ENCODE results near the gene CERS4. TPM values are rescaled to one million over a fixed set of nuclear protein-coding genes. Genes with fewer than 3 reads are reported as not detected.
"Not testable (repeated sequence)": the region's sequence is repeated elsewhere in the genome, so short reads cannot be mapped to it uniquely, and the experiment has no call there.

Gene CERS4
- total and polyA plus RNA-seq, 9 donors: 11.7 to 24.1 (median 16.1) TPM

- H3K27me3 ChIP-seq (ENCODE audit: control insufficient read depth, insufficient read depth, low read length): no peaks in the 10 kb centered on the region
- no peak overlapping the region for H3K4me3 ChIP-seq (ENCODE audit: low read length)
- no peak for DNase-seq
- H3K9me3 ChIP-seq (replicated peaks; ENCODE audit: control insufficient read depth, low read depth, low read length): peaks cover 16% of the 10 kb centered on the region
- H3K27ac ChIP-seq (ENCODE audit: low read length): no peak overlapping the region
- peaks cover 10% of the 10 kb centered on the region for H3K36me3 ChIP-seq (ENCODE audit: control insufficient read depth, insufficient read depth, low read length)
- WGBS (ENCODE audit: insufficient coverage): 92% methylated on average over 4 of the region's 4 CpGs
- peaks cover 26% of the 10 kb centered on the region for H3K4me1 ChIP-seq (ENCODE audit: control insufficient read depth, insufficient read depth, low read length)
Measured at GRCh38 chr19:8241646-8242045, 32.5 kb downstream of the CERS4 start.

GRCh38 chr19:8242211-8242821, 33.1 kb downstream of the CERS4 start:
- 43% methylated on average over 1 of the region's 4 CpGs for WGBS (ENCODE audit: insufficient coverage)
- Histone ChIP-seq H3K4me1 (ENCODE audit: control insufficient read depth, insufficient read depth, low read length) (peaks cover 26% of the 10 kb centered on the region), H3K4me3 (ENCODE audit: low read length) (no peak overlapping the region), H3K9me3 (replicated peaks; ENCODE audit: control insufficient read depth, low read depth, low read length) (peaks cover 16% of the 10 kb centered on the region), H3K36me3 (ENCODE audit: control insufficient read depth, insufficient read depth, low read length) (peaks cover 10% of the 10 kb centered on the region), H3K27ac (ENCODE audit: low read length) (no peak overlapping the region), H3K27me3 (ENCODE audit: control insufficient read depth, insufficient read depth, low read length) (no peaks in the 10 kb centered on the region)
- no peak for DNase-seq

- H3K27ac ChIP-seq (ENCODE audit: low read length): no peak overlapping the region
- 95% methylated on average over 3 of the region's 3 CpGs for WGBS (ENCODE audit: insufficient coverage)
- no peaks in the 10 kb centered on the region for H3K27me3 ChIP-seq (ENCODE audit: control insufficient read depth, insufficient read depth, low read length)
- peaks cover 16% of the 10 kb centered on the region for H3K9me3 ChIP-seq (replicated peaks; ENCODE audit: control insufficient read depth, low read depth, low read length)
- DNase-seq: no peak
- H3K4me3 ChIP-seq (ENCODE audit: low read length): no peak overlapping the region
- peaks cover 10% of the 10 kb centered on the region for H3K36me3 ChIP-seq (ENCODE audit: control insufficient read depth, insufficient read depth, low read length)
- H3K4me1 ChIP-seq (ENCODE audit: control insufficient read depth, insufficient read depth, low read length): peaks cover 23% of the 10 kb centered on the region
Measured at GRCh38 chr19:8243146-8243545, 34.0 kb downstream of the CERS4 start.

GRCh38 chr19:8244442-8244841, 35.3 kb downstream of the CERS4 start:
- Histone ChIP-seq H3K27me3 (ENCODE audit: control insufficient read depth, insufficient read depth, low read length) (no peaks in the 10 kb centered on the region), H3K9me3 (replicated peaks; ENCODE audit: control insufficient read depth, low read depth, low read length) (peaks cover 14% of the 10 kb centered on the region), H3K4me3 (ENCODE audit: low read length) (no peak overlapping the region), H3K4me1 (ENCODE audit: control insufficient read depth, insufficient read depth, low read length) (peaks cover 17% of the 10 kb centered on the region), H3K36me3 (ENCODE audit: control insufficient read depth, insufficient read depth, low read length) (peaks cover 10% of the 10 kb centered on the region), H3K27ac (ENCODE audit: low read length) (no peak overlapping the region)
- DNase-seq: no peak
- WGBS (ENCODE audit: insufficient coverage): 83% methylated on average over 1 of the region's 3 CpGs

- no peak for DNase-seq
- WGBS (ENCODE audit: insufficient coverage): 91% methylated on average over 7 of the region's 11 CpGs
Measured at GRCh38 chr19:8245869-8246835, 37.0 kb downstream of the CERS4 start.

GRCh38 chr19:8247129-8247890, 38.1 kb downstream of the CERS4 start:
- H3K27me3 ChIP-seq (ENCODE audit: control insufficient read depth, insufficient read depth, low read length); H3K4me1 ChIP-seq (ENCODE audit: control insufficient read depth, insufficient read depth, low read length); H3K4me3 ChIP-seq (ENCODE audit: low read length); H3K9me3 ChIP-seq (replicated peaks; ENCODE audit: control insufficient read depth, low read depth, low read length); DNase-seq; H3K27ac ChIP-seq (ENCODE audit: low read length): not testable (repeated sequence)
- WGBS (ENCODE audit: insufficient coverage): 93% methylated on average over 5 of the region's 9 CpGs
- peaks cover 13% of the 10 kb centered on the region for H3K36me3 ChIP-seq (ENCODE audit: control insufficient read depth, insufficient read depth, low read length)

More at GRCh38 chr19:8245869-8246835, 37.0 kb downstream of the CERS4 start:
- H3K9me3 ChIP-seq (replicated peaks; ENCODE audit: control insufficient read depth, low read depth, low read length): peaks cover 10% of the 10 kb centered on the region
- H3K4me3 ChIP-seq (ENCODE audit: low read length): no peak overlapping the region
- peaks cover 11% of the 10 kb centered on the region for H3K36me3 ChIP-seq (ENCODE audit: control insufficient read depth, insufficient read depth, low read length)
- peaks cover 9% of the 10 kb centered on the region for H3K4me1 ChIP-seq (ENCODE audit: control insufficient read depth, insufficient read depth, low read length)
- H3K27me3 ChIP-seq (ENCODE audit: control insufficient read depth, insufficient read depth, low read length): no peaks in the 10 kb centered on the region
- no peak overlapping the region for H3K27ac ChIP-seq (ENCODE audit: low read length)

GRCh38 chr19:8248348-8249328, 39.5 kb downstream of the CERS4 start:
- 95% methylated on average over 8 of the region's 8 CpGs for WGBS (ENCODE audit: insufficient coverage)
- H3K27ac ChIP-seq (ENCODE audit: low read length): no peak overlapping the region

GRCh38 chr19:8250596-8250995, 41.4 kb downstream of the CERS4 start:
- H3K36me3 ChIP-seq (ENCODE audit: control insufficient read depth, insufficient read depth, low read length): peaks cover 8% of the 10 kb centered on the region
- H3K9me3 ChIP-seq (replicated peaks; ENCODE audit: control insufficient read depth, low read depth, low read length): no peaks in the 10 kb centered on the region
- no peak overlapping the region for H3K4me3 ChIP-seq (ENCODE audit: low read length)
- DNase-seq: no peak
- peaks cover 7% of the 10 kb centered on the region for H3K4me1 ChIP-seq (ENCODE audit: control insufficient read depth, insufficient read depth, low read length)
- 70% methylated on average over 3 of the region's 7 CpGs for WGBS (ENCODE audit: insufficient coverage)
- no peak overlapping the region for H3K27ac ChIP-seq (ENCODE audit: low read length)
- no peaks in the 10 kb centered on the region for H3K27me3 ChIP-seq (ENCODE audit: control insufficient read depth, insufficient read depth, low read length)

More at GRCh38 chr19:8248348-8249328, 39.5 kb downstream of the CERS4 start:
- peaks cover 7% of the 10 kb centered on the region for H3K4me1 ChIP-seq (ENCODE audit: control insufficient read depth, insufficient read depth, low read length)
- H3K9me3 ChIP-seq (replicated peaks; ENCODE audit: control insufficient read depth, low read depth, low read length): no peaks in the 10 kb centered on the region
- no peak for DNase-seq
- peaks cover 7% of the 10 kb centered on the region for H3K36me3 ChIP-seq (ENCODE audit: control insufficient read depth, insufficient read depth, low read length)
- no peaks in the 10 kb centered on the region for H3K27me3 ChIP-seq (ENCODE audit: control insufficient read depth, insufficient read depth, low read length)
- no peak overlapping the region for H3K4me3 ChIP-seq (ENCODE audit: low read length)

GRCh38 chr19:8251025-8251472, 41.9 kb downstream of the CERS4 start:
- peaks cover 7% of the 10 kb centered on the region for H3K4me1 ChIP-seq (ENCODE audit: control insufficient read depth, insufficient read depth, low read length)
- no peaks in the 10 kb centered on the region for H3K27me3 ChIP-seq (ENCODE audit: control insufficient read depth, insufficient read depth, low read length)
- H3K36me3 ChIP-seq (ENCODE audit: control insufficient read depth, insufficient read depth, low read length): peaks cover 12% of the 10 kb centered on the region
- H3K9me3 ChIP-seq (replicated peaks; ENCODE audit: control insufficient read depth, low read depth, low read length): no peaks in the 10 kb centered on the region
- peak; percentile 48 for DNase-seq
- no peak overlapping the region for H3K27ac ChIP-seq (ENCODE audit: low read length)
- 45% methylated on average over 14 of the region's 14 CpGs for WGBS (ENCODE audit: insufficient coverage)
- no peak overlapping the region for H3K4me3 ChIP-seq (ENCODE audit: low read length)
